NOMO-1 (cell line): ENCODE measurements around the gene MTHFD1L.

Experiments
- DNase-seq, 2 experiments: peaks; one replicate each; lab custom pipeline; 2025; ENCODE audit not compliant: unreplicated experiment in 2 of 2; lab: John Stamatoyannopoulos, UW

The MTHFD1L gene

GRCh38 chr6:151143806-151144205, 278.3 kb downstream of the MTHFD1L start:
- DNase-seq, result no peak

- DNase-seq, result no peak
These were observed 281.8 kb downstream of the MTHFD1L start for GRCh38 chr6:151147118-151147832.

GRCh38 chr6:151148111-151148510, 282.6 kb downstream of the MTHFD1L start:
- DNase-seq, result no peak

GRCh38 chr6:151149793-151150192, 284.3 kb downstream of the MTHFD1L start:
- DNase-seq, result no peak
